Ovary (tissue), 3 donors: ENCODE data around the gene MSANTD7.

Experiments used
- EP300 ChIP-seq: sonication (generic); formaldehyde crosslinking; IDR thresholded peaks from one replicate; pipeline ENCODE4 v1.6.1; 2017; ENCODE audit warnings: antibody characterized with exemption
- POLR2A ChIP-seq: fragments of 450-650 bp; IDR thresholded peaks from one replicate; pipeline ENCODE4 v1.6.1; 2017; ENCODE audit warnings: antibody characterized with exemption, mild to moderate bottlenecking, moderate library complexity
- TF ChIP-seq, protein P1 (sequence below), 3 donors: fragments of 450-650 bp in 2 of 3; fragments of 200-600 bp in 1 of 3; IDR thresholded peaks; one replicate each; pipeline versions ENCODE4 v1.5.1 to v1.8.0; 2016 to 2022; ENCODE audit warnings: antibody characterized with exemption in 3 of 3, mild to moderate bottlenecking in 1 of 3
- donor health status: DM: no; HTN: no; CAD: no.

DNA sequence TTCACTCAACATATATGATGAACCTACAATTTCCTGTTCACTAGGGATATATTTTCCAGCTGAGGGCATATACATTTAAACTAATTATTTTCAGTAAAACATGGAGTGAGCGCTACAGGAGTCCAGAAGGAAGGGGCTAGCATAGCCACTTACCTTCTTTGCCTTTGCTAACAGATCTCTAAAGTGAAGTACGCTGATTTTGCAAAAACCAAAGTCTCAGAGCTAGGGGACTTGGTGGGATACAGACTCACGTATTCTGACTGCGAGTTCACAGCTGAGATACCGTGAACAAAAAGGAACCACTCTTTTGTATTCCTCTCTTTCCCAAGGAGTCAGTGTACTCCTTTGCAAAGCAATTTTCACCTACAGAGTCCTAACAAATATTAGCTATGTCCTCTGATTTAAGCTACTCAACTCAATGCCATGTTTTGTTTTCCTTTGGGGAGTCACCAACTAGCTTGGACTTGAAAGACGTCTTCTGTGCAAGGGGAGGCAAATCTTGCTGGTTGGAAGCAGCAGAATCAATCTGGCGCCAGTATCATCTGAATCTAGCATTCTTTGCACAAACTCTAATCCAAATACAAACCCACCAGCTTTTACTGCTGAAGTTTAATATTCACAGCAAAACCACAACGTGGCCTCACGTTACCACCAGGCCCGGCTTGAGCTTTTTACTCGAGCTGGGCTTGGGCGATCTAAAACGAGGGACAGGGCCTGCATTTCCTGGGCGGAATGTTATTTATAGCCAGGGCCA, 926 bp upstream of the MSANTD7 start:
- TF ChIP-seq, protein P1, sequence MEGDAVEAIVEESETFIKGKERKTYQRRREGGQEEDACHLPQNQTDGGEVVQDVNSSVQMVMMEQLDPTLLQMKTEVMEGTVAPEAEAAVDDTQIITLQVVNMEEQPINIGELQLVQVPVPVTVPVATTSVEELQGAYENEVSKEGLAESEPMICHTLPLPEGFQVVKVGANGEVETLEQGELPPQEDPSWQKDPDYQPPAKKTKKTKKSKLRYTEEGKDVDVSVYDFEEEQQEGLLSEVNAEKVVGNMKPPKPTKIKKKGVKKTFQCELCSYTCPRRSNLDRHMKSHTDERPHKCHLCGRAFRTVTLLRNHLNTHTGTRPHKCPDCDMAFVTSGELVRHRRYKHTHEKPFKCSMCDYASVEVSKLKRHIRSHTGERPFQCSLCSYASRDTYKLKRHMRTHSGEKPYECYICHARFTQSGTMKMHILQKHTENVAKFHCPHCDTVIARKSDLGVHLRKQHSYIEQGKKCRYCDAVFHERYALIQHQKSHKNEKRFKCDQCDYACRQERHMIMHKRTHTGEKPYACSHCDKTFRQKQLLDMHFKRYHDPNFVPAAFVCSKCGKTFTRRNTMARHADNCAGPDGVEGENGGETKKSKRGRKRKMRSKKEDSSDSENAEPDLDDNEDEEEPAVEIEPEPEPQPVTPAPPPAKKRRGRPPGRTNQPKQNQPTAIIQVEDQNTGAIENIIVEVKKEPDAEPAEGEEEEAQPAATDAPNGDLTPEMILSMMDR (IDR thresholded peaks at IDR 0.05): no peak
- no peak for TF ChIP-seq EP300
- TF ChIP-seq POLR2A: no peak
